ENCODE results near the gene PIGZ.

PIGZ gene, protein sequence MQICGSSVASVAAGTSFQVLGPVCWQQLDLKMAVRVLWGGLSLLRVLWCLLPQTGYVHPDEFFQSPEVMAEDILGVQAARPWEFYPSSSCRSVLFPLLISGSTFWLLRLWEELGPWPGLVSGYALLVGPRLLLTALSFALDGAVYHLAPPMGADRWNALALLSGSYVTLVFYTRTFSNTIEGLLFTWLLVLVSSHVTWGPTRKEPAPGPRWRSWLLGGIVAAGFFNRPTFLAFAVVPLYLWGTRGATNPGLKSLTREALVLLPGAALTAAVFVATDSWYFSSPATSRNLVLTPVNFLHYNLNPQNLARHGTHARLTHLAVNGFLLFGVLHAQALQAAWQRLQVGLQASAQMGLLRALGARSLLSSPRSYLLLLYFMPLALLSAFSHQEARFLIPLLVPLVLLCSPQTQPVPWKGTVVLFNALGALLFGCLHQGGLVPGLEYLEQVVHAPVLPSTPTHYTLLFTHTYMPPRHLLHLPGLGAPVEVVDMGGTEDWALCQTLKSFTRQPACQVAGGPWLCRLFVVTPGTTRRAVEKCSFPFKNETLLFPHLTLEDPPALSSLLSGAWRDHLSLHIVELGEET

DNA sequence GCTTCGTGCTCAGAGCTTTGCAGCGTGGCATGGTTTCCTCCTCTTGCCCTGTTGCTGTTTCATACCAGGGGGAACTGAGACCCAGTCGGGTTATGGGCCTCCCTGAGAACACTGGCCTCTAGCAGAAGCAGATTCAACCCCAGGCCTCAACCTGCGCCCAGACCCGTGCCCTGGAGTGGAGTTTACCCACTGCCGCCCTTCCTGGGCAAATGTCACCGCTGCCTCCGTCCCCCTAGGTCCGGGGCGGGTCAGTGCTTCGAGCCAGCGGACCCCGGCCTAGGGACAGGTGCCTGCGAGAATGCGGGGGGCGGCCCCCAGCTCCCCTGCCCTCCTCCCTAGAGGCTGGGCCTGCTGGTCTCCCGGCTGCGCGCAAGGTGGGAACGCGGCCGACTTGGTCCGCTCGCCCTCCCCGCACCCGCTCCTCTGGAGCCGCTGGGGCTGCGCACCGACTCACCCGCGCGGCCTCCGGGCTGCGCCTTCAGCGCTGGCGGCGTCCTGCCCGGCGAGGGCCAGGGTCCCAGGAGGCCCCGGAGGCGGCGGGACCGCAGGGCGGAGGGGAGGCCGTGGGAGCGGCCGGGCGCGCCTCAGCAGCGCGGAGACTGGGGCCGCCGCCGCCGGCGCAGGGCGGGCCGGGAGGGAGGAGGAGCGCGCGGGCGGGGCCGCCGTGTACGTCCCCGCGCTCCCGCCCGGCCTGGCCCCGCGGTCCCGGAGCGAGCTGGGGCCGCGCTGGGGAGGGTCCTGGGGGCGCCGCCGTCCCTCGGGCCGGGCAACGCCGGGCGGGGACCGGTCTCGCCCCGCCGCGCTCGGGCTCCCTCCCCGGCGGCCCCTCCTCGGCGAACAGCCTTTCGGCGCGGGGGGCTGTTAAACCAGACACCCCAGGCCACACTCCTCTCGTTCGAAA lies at the start of gene PIGZ:
Gene PIGZ, minus strand, starts transcription at position 601 of the 901 bp plus-strand sequence. CDS start 16,802 bp downstream, outside the sequence.
- no peak for DNase-seq (ENCODE audit: low spot score)

DNA sequence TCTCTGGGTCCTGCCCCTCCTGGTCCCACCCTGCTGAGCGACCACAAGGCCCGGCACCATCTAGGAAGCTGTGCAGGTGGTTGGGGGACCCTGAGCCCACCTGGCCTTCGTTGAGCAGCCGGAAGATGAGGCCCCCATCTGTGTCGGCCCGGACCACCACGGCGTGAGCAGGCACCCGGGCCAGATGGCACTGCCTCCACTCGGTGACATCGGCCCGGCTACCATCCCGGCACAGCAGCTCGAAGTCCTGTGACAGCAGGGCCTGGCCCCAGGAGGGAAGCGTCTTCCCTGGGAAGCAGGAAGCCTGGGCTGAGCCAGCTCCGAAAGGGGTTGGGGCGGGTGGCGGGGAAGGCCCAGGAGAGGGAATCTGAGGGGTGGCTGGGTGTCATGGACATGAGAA lies 48.4 kb upstream of the PIGZ start:
- DNase-seq (ENCODE audit: low spot score), result no peak

DNA sequence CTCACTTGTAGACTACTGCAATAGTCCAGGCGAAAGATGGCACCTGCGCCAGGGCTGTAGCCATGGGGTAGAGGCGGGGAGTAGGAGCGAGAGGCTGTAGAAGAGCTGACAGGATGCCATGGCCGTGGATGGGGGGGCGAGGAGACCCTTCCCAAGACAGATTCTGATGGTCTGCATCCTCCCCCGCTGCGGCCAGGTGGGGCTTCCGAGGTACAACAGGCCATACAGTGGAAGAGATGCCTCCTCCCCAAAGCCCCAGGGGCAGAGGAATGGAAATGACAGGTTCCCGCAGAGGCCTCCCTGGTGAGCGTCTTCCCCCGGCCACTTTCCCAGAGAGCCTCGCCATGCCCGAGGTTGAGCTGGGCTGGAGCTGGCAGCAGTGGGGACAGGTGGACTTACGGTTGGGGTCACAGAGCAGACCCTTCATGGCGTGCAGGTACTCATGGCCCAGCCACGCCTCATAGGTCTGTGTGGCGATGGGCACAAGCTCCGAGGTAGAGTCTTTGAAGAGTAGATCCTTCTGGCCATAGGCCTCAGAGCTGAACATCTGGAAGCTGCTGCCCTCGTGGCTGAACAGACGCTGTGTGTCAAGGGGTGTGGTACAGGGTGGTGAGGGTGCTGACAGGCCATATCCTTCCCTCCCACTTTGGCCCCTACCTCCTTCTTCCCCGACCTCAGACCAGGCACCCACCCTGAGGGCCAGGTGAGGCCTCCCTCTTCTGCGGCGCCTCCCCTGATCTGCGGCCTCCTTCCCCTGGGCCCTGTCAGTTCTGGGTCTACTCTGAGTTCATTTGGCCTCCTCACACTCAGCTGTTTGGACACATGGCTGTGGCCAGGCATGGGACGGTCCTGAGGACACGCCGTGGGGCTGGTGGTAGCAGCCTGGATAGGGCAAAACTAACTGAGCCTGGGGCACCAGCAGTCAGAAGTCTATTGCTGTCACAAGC lies 47.4 kb upstream of the PIGZ start:
- no peak for DNase-seq (ENCODE audit: low spot score)

DNA sequence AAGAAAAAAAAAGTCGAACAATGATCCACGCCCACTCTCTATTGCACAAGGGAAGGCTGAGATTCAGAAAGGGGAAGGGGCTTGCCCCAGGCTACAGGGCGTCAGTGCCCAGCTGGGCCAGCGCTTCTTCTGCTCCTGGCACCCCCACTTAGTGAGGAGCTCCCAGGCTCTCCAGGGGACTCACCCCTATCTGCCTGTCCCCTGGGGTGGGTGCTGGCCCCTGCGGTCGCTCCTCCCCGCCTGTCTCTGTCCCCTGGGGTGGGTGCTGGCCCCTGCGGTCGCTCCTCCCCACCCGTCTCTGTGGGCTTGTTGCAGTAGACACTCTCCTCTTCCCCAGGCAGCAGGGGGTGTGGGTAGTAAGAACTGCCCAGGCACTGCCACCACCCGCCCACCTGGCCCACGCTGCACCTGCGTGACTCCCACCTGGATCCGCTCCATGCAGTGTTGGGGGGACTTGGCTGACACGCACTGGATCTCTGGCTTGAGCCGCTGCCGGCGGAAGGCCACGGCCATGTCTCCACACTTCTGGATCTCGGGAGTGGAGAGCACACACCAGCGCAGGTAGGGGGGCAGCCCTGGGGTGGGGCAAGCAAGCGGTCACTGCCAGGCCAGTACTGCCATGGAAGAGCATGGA lies 46.4 kb upstream of the PIGZ start:
- DNase-seq (ENCODE audit: low spot score), result no peak

DNA sequence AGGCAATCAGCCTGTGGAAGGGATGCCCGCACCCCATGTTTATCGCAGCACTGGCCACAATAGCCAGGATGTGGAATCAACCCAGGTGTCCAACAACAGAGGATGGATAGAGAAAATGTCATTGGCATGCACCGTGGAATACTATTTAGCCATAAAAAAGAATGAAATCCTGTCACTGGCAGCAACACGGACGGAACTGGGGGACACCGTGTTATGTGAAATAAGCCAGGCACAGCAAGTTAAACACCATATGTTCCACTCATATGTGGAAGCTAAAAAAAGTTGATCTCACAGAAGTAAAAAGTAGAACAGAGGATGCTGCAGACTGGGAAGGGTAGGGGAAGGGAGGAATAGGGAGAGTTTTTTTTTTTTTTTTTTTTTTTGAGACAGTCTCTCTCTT lies 45.4 kb upstream of the PIGZ start:
- DNase-seq (ENCODE audit: low spot score), result no peak

DNA sequence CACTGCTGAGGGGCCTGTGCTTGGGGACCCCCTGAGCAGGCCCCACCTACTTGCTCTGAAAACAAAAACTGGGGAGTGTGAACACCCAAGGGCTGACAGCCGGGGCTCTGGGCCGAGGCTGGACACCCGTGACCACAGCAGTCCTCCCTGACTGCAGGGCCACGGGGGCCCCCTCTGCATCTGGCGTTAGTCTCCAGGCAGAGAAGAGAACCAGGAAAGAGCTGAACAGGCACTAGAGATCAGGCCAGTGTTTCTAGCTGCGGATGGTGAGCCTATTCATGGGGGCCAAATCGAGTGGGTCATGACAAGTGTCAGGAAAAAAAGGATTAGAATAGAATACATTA lies 43.9 kb upstream of the PIGZ start:
- DNase-seq (ENCODE audit: low spot score), result no peak

DNA sequence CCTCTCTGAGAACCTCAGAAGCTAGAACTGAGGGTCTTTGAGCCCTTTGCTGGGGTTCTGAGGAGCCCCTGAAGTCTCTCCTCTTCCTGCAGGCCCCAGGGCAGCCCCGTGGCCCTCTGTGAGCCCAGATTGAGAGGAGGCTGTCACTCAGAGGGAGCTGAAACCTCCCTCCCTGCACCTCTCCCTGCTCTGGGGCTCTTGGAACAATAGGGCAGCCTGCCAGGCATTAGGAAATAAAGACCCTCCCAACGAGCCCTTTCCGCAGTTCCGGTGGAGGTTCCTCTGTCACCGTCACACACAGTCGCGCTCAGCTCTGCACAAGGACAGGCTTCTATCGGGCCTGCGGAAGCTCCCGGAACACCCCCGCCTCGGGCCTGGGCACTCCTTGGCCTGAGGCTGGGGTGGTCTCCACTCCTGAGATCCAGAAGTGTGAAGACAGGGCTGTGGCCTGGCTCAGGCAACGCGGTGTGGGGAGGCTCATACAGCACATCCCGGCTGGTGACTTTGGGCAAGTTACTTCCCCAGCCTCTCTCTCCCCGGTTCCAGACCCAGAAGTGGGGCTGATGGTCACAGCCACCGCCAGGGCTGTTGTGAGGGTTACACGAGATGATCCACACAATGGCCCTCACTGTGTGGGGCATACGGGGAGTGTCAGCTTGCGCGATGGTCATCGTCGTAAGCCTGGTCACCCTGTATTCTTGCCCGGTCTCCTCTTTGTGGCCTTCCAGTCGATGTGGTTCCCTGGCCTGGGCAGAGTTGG lies 43.3 kb upstream of the PIGZ start:
- no peak for DNase-seq (ENCODE audit: low spot score)

DNA sequence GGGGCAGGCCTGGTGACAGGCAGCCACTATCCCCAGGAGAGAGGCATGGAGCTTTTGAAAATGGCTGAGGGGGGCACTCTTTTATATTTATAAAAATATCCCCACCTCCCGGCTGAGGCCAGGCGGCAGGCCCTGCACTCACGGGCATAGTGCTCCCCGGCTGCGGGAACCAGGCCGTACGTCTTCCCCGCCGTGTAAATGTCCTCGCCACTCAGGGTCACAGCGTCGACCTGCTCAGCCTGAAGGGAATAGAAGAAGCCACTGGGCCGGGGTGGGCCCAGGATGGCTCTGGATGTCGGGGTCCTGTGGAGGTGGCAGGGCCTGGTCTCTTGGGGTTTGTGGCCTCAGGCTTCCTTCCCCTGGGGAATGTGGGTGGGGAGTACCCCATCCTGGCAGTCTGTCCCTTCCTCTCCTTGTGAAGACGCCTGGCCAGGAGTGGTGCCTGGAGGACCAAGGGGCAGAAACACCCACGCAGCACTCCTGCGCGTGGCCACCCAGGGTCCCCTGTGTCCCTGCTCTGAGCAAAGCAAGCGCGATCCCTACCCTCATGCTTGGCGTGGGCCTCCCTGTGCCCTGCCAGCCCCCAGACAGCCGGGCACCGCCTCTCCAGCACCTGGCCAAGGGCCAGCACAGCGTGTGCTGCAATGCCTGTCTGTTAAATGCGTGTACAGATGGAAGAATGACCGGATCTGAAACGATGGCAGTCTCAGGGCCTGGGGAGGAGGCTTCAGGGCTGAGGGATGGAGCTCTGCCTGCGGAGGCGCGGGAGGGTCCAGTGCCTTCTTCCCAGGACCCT lies 42.1 kb upstream of the PIGZ start:
- DNase-seq (ENCODE audit: low spot score), result no peak

DNA sequence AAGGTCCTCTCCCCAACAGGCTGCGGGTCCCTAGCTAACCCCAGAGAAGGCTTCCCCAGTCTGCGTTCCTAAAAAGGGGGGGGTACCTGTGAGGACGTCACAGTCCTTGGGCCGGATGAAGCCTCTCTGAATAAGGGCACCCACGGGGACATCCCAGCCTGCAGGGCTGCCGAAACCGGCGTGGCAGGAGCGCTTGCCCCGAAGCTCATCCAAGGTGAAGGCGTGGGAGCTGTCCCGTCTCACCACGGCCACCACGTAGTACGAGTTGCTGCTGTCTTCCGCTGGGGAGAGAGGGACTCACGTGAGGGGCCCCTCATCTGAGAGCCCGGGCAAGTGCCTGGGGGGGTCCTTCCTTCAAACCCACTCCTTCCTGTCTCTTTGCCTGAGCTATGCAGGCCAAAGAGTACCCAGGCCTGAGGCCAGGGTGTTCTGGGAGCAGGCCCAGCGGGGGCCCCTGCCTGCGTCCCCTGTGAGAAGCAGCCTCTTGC lies 40.9 kb upstream of the PIGZ start:
- DNase-seq (ENCODE audit: low spot score), result no peak

DNA sequence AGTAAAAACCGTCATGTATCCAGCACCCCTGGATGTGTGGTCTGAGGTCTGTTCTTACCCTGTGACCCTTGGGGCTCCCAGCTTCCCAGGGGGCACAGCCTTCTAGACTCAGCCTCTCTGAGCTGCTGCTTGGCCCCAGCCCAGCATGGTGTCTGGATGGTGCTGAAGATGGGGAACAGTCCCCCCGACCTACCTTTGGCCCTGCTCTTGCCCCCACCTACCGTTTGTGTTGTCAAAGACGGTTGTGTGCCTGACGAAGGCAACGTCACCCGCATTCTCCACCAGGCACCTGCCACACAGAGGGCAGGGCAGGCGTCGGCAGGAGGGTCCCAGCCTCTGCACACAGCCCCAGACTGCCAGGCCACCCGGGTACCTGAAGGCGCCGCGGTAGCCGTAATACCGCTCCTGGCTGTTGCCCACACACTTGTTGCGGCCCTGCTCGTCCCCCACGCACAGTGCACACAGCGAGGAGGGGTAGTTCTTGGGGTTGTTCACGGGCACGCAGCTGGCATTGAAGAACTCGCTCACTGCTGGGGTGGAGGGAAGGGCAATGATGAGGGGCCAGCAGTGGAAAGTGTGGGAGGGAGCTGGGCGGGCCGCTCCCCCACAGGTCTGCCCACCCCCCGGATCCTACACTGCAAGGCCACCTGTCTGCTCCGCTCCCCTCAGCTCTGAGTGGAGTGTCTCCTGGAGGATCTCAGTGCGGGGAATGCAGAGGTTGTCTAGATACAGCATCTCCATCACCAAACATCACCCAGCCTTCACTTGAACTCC lies 40.0 kb upstream of the PIGZ start:
- no peak for DNase-seq (ENCODE audit: low spot score)

DNA sequence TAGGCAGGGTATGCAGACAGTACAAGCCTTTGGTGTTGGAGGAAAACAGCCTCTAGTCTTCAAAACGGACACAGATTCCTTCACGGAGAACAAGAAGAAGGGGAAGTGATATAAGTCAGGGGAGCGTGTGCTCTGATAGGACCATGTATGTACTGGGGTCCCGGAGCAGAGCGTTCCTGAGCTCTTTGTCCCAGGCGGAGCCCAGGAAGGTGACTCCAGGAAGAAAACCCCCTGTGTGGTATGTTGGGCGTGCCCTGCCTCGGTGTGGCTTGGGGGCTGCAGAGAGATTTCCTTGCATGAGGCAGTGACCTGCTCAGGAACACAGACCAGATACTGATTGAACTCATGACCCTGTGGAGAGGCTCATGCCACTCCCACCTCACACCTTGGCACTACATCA lies 39.3 kb upstream of the PIGZ start:
- DNase-seq (ENCODE audit: low spot score), result no peak

DNA sequence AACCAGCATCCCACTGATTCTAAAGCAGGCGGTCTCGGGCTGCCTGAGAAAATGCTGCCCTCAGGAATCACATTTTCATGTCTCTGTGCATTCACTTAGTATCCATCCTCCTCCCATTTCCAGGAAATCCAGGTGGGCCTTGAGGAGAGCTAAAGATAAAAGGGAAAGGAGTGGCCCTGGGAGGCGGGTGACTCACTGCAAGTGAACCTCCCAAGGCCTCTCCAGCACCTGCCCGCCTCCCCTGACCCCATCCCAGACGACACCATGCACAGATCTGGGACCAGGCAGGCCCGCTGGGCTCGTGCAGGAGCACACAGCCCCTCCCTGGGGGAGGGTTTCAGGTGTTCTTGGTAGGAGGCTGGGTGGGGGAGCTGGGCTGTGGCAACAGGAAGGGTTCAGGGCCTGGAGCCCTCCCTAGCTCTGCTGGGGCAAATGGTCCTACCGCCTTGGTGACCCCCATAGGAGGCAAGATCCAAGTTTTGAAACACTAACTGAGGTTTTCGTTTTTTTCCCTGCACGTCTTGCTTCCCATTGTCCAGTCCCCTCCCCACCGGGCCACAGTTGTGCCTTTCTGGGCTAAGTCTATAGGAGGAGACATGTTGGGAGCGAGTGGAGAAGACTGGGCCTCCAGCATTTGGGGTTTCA lies 38.8 kb upstream of the PIGZ start:
- no peak for DNase-seq (ENCODE audit: low spot score)

DNA sequence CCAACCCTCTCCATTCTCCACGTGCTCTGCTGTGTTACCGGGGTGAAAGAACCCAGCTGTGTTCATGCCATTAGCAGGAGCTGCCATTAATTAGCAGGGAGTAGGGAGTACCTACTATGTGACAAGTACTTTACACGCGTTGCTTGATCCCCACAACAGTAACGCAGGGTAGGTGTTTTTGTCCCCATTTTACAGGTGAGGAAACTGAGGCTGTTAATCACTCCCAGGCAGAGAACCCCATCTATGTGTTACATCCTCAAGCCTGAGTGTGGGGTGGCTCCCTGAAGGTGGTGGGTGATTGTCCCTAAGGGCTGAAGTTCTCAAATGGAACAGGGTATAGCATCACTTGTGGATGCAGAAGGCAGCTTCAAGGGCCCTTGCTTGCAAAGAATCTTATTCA lies 38.2 kb upstream of the PIGZ start:
- no peak for DNase-seq (ENCODE audit: low spot score)

DNA sequence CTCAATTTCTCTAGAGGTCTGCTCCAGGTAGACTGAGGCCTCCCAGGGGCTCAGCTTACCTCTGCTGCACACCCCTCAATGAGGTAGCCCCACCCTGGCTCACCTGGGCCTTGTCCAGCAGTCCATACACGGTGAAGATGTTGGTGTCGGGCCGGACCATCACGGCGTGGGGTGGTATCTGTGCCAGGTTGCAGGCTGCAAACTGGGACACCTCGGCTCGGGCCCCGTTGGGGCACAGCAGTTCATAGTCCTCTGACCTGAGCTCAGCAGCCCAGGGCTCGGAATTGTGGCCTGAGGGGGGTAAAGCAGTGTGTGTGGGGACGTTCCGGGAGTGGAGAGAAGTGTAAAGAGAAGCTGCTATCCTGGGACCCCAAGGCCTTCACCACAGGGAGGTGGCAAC lies 37.8 kb upstream of the PIGZ start:
- DNase-seq (ENCODE audit: low spot score), result no peak

DNA sequence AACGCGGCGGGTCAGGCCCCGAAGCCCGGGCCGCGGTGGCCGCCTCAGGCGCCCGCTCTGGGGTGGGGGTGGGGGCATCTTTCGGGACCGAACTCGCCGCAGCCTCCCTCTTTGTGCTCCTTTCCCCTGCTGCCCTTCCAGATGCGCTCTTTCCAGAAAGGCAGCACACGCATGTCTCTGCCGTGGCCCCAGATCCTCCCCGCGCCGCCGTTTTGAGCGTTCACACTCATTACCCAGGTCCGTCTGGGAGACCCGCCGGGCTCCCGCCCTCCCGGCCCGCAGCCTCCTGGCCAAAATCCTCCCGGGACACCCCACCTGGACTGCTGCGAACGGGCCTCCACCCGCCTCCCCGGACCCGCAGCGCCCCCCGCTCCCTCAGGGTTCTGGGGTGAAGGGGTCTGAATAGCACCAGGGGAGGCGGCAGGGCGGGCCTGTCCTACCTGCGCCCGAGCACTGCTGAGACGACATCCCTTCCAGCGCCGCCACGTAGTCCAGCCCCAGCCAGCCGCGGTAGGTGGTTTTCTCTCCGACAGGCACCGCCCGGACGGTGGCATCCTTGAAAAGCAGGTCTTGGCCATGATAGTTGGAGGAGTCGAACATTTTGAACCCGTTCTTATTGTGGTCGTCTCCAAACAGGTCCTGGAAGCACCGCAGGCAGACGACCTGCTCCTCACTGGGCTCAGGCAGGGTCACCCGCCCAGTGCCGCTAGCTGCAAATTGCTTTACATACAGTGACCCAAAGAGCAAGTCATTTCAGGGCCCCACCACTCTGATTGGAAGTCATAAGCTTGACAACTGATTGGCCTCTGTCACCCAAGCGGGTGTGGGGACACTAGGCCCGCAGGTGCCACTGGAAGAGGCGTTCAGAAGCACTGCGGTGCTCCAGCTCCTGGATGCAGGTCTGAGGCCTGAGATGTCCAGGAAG lies 35.1 kb upstream of the PIGZ start:
- DNase-seq (ENCODE audit: low spot score), result no peak

DNA sequence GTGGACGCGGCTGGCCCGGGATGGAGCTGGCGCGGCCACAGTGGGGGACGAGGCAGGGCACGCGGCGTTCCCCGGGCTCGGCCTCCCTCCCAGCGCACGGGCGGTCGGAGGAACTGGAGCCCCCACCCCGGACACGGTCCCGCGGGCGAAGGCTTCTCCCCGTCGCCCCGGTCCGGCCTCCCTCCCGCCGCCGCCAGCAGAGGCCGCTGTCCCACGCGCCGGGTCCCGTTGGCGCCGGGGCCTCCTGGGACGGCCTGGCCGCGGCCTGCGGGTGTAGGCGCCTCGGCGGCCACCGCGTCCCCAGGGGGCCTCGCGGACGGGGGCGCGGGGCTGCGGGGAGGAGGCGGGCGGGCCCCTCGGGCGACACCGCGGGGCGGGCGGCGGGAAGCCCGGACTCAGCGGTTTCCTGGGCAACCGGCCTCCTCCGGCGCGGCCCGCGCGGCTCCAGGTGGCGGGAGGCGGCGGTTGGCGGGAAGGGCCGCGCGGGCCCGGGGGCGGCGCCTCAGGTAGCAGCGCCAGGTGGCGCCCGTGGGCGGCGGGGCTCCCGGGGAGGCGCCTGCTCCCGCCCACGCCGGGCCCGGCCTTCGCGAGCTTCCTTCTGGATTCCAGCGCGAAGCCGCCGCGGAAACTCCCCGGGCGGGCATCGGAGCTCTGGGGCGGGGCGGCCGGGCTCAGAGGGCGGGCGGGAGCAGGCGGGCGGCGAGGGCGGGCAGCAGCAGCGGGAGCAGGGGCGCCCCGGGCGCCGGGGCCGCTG lies 34.2 kb upstream of the PIGZ start:
- DNase-seq (ENCODE audit: low spot score), result peak; percentile 66

Data from COLO829 (cell line).